22Rv1 (cell line): Measurements from ENCODE around the gene SCAMP4.
"Not testable (repeated sequence)": the region's sequence is repeated elsewhere in the genome, so short reads cannot be mapped to it uniquely, and the experiment has no call there.

Experiments used
- ZFX ChIP-seq: fragments of 450-650 bp; IDR thresholded peaks from 2 replicates; pipeline ENCODE4 v1.6.1; 2017; ENCODE audit warnings: antibody characterized with exemption, borderline replicate concordance
- TF ChIP-seq, protein P1 (sequence below): fragments of 450-650 bp; IDR thresholded peaks from 2 replicates; pipeline ENCODE4 v1.5.1; 2017; ENCODE audit warnings: mild to moderate bottlenecking

GRCh38 chr19:1878583-1878982, 26.6 kb upstream of the SCAMP4 start:
- TF ChIP-seq, protein P1, sequence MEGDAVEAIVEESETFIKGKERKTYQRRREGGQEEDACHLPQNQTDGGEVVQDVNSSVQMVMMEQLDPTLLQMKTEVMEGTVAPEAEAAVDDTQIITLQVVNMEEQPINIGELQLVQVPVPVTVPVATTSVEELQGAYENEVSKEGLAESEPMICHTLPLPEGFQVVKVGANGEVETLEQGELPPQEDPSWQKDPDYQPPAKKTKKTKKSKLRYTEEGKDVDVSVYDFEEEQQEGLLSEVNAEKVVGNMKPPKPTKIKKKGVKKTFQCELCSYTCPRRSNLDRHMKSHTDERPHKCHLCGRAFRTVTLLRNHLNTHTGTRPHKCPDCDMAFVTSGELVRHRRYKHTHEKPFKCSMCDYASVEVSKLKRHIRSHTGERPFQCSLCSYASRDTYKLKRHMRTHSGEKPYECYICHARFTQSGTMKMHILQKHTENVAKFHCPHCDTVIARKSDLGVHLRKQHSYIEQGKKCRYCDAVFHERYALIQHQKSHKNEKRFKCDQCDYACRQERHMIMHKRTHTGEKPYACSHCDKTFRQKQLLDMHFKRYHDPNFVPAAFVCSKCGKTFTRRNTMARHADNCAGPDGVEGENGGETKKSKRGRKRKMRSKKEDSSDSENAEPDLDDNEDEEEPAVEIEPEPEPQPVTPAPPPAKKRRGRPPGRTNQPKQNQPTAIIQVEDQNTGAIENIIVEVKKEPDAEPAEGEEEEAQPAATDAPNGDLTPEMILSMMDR = not testable (repeated sequence)
- not testable (repeated sequence) for TF ChIP-seq ZFX
